ENCODE results near the gene RUNX2. TPM values are rescaled to one million over a fixed set of nuclear protein-coding genes. Genes with fewer than 3 reads are reported as not detected.
A peak's percentile ranks its signal among the peaks of the same experiment; 100 is the strongest.

RUNX2 gene
- total RNA-seq, 1 donor from 2014 or later: not detected

DNA sequence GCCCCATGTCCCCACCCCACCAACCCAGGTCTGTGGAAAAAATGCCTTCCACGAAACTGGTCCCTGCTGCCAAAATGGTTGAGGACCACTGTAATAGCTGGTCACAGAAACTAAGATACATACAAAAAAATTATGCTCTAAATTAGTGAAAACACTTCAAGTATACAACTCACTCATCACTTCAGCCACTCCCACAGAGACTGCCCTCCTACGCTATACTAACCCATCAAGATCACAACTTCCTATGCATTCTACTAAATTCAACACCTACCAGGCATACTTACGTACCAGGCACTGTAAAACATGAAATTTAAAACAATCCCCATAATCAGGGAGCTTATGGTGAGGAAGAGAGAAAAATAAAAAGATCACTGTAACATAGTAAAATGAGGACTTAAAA lies 22.9 kb downstream of the RUNX2 start:
- DNase-seq (ENCODE audit: low read depth in 2 of 2): no peak

DNA sequence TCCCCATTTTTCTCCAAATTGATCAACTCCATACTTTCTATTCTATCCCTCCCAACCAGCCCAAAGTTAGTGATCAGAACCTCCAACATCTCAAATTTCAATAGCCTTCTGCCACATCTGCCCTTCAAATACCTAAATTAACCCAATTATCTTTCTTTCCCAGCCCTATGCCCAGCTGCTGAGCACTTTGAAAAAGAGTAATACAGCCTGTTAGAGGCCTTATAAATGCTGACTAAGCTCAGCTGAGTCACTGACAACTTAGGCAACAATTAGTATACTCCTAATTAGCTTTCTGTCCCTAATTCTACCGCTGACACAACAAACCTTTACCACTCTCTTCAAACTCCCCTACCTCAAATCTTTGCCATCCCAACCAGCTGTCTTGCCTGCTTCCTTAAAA lies 23.5 kb downstream of the RUNX2 start:
- no peak for DNase-seq (ENCODE audit: low read depth in 2 of 2)

DNA sequence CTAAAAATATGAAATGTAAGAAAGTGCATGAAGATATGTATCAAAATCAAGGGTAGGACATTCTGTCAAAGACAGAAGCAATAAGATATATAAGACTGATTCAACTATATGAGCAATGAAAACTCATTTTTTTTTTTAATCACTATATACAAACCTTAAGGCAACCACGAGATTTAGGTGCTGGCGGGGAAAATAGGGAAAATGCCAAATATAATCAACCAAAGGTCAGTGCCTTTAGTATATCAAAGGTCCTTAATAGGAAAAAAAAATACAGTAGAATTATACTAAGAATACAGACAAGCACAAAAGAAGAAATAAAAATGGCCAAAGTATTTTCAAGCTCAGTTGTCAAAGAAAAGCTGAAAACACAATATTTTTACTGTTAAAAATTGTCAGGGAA lies 25.5 kb downstream of the RUNX2 start:
- DNase-seq (ENCODE audit: low read depth in 2 of 2): no peak

DNA sequence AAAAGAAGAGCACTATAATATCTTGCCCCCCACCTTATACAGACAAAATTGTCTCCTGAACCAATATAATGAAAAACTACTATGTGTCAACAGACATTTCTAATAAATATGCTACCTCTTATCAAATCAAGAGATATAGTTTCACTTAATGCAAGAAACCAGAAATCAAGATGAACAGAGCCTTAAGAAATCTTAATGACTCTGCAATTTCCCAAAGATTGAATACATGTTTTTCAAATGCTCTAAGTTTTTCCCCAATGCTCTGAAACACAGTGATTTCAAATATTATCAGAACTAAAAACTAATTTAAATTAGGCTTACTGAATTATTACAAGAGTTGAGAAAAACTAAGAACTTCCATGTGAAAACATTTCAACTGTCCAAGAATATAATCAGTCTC lies 36.3 kb downstream of the RUNX2 start:
- no peak for DNase-seq (ENCODE audit: low read depth in 2 of 2)

DNA sequence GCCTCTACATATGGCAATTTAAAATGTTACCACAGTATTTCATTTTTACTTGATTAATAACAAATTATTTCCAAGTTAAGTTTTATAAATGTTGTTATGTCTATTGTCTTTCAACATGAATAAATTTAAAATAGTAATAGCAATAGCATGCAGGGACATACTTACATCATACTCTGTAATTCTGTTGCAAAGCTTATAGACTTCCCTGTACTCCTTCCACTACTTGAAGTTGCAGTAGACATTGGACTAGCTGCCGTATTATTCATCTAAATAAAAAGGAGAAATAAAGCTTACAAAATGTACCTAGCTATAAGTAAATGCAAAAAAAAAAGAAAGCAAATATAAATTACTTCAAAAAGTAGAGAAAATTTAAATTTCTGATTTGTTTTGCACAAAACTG lies 36.9 kb downstream of the RUNX2 start:
- no peak for DNase-seq (ENCODE audit: low read depth in 2 of 2)

DNA sequence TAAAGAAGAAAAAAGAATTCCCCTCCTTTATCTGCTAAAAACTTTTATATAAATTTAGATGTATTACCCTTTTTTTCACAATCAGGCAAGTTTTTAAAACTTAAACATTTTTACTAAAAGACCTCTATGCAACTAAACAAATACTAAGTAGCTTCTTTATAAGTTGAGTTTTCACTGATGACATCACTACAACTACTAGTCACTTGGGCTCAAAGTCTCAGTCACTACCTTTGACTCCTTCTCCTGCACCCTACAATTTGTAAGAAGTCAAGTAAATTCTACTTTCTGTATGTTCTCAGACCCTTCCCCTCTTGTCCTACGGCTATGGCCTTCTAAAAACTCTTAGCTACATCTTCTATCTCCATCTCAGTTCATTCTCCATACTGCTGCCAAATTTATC lies 38.4 kb downstream of the RUNX2 start:
- no peak for DNase-seq (ENCODE audit: low read depth in 2 of 2)

DNA sequence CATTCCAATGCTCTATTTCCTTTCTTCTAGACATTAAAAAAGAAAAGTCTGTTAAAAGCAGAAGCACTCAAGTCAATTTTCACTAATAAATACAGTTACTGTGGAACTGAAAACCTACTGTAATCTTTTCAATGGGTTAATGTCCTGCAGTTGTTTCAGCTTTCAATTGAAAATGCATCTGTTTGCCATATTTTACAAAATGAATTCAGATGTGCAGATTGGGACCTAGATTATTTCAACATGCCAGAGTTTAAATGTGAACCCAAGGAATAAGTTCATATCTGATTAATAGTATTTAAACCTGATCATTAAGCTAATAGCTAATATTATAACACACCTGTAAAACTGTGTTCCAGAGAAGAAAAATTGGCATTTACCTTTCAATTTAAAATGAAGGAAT lies 39.9 kb downstream of the RUNX2 start:
- DNase-seq (ENCODE audit: low read depth in 2 of 2): no peak

DNA sequence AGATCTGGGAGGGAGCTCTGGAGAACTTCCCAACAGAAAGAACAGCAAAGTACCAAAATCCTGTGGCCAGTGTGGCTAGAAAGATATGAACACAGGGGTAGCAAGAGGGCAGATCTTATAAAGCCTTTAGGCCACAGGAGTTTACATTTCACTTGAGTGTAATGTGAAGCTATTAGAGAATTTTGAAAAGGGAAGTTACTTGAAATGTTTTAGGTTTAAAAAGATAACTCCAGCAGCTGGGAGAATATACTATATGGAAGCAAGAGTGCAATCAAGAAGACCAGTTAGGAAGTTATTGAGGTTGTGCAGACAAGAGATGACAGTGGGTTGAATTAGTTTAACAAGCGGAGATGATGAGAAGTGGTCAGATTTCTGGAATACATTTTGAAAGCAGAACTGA lies 41.7 kb downstream of the RUNX2 start:
- DNase-seq (ENCODE audit: low read depth in 2 of 2): no peak

DNA sequence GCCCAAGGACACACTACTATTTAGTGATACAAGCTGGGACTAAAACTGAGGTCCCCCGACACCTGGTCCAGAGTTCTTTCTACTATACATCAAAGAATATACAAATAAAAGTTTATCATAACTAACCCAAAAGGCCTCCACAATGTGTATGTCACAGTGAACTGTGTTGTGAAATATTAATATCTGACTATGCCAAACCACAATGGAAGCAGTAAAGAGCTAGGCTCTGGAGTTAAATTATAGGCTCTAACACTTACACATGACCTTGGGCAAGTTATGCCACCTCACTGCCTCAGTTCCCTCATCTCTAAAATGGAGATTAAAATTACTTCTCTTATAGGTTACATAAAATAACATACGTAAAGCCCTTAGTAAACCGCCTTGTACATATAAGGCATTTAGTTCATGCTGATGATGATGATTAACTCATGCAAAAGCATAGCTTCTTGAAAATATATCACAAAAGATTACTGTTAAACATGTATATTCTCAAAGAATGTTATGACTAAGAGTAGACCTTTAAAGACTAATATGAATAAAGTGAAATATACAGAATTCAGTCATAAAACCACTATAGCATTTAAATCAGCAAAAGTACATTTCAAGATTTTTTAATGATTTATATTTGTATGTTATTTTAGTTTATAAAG lies 43.9 kb downstream of the RUNX2 start:
- DNase-seq (ENCODE audit: low read depth in 2 of 2): no peak

DNA sequence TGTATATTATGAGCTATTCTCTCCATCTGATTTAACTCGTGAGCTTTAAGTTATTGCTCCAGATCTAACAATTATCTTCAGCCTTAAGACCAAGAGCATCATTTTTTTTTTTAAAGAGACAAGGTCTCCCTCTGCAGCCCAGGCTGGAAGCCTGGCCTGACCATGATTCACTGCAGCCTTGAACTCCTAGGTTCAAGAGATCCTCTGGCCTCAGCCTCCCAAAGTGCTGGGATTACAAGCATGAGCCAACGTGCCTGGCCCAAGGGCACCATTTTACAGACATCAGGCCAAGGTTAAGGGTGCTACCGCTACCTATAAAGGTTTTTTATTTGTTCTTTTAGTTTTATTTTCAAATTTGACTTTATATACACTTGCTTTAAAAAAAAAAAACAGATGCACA lies 47.3 kb downstream of the RUNX2 start:
- DNase-seq (ENCODE audit: low read depth in 2 of 2): no peak

DNA sequence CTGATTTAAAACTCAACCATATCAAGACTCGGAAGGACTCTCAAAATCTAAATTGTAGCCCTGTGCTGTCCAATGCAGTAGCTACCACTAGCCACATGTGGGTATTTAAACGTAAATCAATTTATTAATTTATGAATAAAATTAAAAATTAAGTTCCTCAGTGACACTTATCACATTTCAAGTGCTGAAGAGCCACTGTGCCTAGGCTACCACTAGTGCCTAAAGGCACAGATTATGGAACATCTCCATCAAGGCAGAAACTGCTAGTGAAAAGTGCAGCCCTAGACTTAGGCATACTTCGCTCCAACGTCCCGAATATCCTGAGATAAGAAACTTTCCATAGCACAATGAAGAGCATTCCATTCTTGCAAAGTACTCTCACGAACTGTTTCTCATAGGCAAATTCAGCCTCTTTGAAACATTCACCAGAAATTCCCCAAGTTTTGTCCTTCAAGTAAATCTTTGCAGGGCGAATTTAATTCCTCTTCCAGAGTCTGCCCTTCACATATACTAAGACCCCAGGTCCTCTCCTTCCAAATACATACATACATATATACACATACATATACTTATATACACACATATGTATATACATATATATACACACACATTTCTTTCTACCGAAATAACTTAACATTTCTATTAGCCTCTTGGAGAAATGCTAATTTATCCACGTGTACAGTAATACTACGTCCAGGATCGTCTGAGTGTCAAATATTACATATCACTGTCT lies 48.3 kb downstream of the RUNX2 start:
- DNase-seq (ENCODE audit: low read depth in 2 of 2): peak in 1 of 2 donors; percentile 0

DNA sequence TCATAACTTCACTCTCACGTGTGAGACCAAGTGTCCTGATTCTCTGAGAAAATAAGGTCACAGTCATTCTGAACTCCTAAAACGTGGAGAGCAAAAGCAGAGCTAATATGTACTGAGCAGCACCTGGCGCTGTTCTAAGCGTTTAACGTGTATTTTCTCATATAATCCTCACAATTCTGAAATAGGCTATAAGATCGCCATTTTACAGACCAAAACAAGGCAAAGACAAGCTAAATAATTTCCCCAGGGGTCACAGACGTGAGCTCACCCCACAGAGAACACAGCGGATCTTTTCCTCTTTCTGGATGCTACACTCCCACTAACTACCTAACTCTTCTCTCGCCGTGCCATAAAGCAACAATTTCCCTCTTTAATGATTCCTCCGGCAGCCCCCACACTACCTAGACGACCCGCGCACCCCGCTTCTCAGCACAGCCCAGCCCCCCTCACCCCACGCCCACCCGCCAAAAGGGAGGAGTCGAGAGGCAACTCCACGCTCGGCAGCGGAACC lies 49.0 kb downstream of the RUNX2 start:
- peak in 1 of 2 donors; percentile 1 for DNase-seq (ENCODE audit: low read depth in 2 of 2)

DNA sequence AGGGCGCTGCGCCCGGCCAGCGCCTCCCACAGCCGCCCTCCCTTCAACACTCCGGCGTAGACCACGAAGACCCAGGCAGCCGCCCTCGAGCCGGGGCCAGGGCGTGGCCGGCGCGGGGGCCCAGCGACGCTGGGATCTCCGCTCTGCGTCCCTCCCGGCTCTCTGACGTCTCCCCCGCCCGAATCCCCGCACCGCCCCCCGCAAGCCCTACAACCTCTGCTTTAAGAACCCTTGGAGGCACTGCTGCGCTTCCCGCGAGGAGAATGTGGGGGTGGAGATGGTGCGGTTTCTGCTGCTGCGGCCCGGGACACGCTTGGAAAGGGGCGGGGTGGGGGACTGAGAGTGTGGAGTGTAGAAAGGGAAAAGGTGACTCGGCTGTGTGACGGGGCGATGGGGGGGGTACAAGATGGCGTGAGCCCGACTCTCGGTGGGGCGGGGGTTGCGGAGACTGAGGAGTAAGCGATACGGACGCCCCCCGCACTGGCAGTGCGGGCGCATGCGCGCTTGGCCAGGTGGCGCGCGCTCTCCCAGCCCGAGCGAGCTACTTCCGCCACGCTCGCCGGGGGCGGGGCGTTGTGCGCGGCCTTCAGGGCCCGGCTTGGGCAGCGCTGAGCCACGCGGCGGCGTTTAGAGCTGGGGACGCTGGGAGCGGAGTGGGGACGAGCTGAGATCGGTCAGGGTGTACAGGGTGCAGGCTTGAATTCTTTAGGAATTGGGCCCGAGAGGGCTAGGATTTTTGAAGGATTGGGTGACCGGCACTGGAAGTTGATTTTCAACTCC lies 49.6 kb downstream of the RUNX2 start, which contains the start of gene SUPT3H:
Gene SUPT3H (minus strand): TSS at position 381 of the 780 bp plus-strand sequence.
- DNase-seq (ENCODE audit: low read depth in 2 of 2): peak; percentile 77 to 94

DNA sequence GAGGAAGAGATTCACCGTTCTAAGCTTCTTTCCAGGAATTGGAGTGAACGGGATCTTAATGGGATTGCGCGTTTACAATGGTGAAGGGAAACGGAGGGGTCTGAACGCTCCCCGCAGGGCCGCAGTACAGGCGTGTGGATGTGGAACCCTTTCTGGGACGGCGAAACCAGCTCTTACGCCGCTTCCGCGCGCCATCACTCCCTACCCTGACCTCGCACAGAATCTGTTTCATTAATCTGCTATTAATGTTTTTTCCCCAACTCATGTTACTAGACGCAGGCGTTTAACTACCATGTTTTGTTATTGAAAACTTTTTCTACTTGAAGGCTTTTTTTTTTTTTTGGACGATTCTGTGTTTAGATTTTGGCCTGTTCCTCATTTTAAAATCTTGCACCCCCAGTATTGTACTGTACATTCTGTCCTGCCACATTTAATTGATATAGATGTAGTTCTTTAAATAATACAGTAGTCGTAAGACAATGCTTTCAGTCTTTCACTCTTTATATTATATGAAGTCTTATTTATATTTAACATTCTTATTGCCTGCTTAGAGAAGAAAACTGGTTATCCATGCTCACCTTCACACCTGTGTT lies 50.3 kb downstream of the RUNX2 start:
- no peak for DNase-seq (ENCODE audit: low read depth in 2 of 2)

DNA sequence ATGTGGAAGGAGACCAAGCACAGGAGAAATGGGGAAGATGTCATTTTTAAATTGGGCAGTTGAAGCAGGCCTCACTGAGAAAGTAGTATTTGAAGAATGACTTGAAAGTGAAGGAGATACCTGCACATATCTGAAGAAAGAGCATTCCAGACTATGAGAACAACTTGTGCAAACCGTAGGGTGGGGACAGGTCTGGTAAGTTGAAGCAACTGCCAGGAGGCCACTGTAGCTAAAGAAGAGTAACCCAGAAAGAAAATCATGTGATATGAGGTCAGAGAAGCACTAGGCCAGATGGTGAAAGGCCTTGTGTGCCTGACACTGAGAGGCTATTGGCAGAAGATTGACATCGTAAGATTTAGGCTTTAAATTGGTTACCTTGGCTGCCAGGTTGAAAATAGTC lies 54.3 kb downstream of the RUNX2 start:
- DNase-seq (ENCODE audit: low read depth in 2 of 2): no peak

DNA sequence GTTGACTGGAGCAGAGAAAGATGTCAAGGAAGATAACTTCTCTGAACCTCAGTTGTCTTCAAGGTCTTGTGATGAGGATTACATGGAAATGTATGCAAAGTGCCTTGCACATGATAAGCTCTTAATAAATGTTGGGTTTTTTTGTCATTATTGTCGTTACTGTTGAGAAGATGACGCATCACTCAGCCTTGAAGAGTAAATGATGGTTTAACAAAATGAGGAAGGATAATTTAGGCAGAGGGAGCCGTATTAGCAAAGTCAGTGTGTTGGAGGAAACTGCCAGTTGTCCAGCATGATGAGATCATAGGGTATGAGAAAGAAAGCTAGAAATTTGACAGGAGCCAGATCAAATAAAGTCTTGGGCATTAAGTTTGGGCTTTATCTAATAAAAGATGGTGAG lies 58.4 kb downstream of the RUNX2 start:
- no peak for DNase-seq (ENCODE audit: low read depth in 2 of 2)

DNA sequence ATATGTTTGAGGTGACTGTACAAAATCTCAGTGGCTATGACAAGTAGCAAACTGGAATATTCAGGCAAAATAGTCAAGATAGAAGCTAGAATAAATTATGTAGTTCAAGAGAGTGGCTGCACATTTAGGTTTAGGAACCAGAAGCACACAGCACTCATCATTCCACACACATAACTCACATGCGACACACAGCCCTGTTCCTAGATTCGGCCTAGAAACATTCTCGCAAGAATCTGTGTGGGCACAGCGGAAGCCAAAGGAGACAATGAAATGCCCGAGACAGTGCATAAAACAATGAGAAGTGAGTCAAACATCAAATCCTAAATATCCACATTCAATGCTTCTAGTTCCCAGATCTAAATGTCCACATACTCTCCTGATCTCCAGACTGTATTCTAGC lies 59.1 kb downstream of the RUNX2 start:
- no peak for DNase-seq (ENCODE audit: low read depth in 2 of 2)

DNA sequence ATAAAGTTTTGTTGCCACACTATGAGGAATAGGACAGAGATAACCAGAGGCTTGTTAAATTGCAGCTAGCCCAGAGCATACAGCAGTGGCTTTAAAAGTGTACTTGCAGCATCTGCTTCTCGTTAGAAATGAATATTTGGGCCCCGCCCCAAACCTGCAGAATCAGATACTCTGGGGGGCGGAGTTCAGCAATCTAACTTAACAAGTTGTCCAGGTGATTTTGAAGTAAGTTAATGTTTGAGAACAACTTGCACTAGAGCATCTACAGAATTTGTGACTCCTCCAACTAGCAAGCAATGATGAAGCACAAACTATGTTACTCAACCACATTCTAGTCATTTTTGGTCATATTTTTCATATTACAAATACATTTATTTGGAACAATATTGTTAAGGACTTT lies 60.2 kb downstream of the RUNX2 start:
- no peak for DNase-seq (ENCODE audit: low read depth in 2 of 2)

DNA sequence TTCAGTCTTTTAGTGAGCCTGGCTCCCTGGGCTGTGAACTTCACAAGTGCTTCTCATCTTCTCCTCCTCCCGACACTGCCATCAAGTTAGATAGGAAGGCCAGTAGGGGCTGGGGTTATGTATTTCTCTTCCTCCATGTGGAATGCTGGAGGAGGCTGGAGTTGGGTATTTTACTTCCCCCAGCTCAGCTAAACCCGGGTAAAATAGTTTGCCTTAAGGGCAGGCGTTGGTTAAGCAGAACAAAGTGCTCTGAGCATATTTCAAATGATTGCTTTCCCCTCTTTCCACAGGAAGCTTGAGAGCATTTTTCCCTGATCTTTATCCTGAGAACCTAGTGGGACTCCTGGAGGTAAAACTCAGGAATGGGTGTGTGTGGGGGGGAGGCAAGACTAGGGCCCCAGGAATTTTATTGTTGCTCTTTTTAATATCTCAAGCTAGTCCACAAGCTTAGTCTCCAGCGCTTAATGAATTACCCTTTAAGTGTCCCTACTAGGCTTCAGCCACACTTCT lies 66.5 kb downstream of the RUNX2 start:
- no peak for DNase-seq (ENCODE audit: low read depth in 2 of 2)

DNA sequence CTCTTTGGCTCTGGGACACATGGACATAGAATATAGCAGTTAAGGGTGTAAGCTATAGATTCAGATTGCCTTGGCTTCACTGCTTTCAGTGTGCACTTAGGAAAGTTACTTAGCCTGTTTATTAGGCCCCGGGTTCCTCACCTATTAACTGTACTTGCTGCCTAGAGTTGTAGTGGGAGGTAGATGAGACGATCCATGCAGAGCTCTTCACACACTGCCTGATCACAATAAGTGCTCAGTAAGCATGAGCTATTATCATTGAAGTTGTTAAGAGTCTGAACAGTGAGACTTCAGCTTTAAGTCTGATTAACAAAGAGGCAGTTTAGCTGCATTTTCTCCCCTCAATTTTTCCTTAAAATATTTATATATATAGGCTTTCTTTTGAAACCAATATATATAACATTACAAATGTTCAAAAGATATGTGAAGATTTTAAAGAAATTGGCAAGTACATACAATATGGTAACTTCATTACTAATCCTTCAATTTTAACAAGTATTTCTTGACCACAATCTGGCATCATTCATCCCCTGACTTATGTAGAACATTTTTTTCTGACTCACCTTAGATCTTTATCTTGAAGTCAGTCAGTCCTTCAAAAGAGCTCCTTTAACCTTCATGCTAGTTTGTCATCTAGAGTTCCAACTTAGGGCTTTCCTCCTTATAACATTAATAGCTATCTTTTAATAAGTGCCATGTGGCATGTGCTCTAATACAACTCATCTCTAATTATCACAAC lies 70.1 kb downstream of the RUNX2 start:
- DNase-seq (ENCODE audit: low read depth in 2 of 2): no peak

DNA sequence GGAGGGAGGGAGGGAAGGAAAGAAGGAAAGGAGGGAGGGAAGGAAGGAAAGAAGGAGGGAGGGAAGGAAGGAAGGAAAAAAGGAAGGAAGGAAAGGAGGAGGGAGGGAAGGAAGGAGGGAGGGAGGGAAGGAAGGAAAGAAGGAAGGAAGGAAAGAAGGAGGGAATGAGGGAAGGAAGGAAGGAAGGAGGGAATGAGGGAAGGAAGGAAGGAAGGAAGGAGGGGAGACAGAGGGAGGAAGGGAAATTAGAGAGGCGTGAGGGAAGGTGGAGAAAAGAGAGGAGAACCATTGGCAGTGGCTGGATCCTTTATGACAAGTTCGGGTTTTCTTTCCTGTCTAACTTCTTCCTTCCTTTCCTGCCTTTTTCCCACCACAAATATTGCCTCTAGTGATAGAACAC lies 71.9 kb downstream of the RUNX2 start:
- DNase-seq (ENCODE audit: low read depth in 2 of 2): no peak
